B cell (primary cell): ENCODE measurements around the gene PREP. TPM values are rescaled to one million over a fixed set of nuclear protein-coding genes. Genes with fewer than 3 reads are reported as not detected.

ENCODE experiments used
- ATAC-seq: fragments of 200-7000 bp; cut with Tn5 transposase; one replicate; pipeline ENCODE4 v1.10.0; 2021; ENCODE audit warnings: low read depth, mild to moderate bottlenecking, moderate number of reproducible peaks, moderate library complexity
- CTCF ChIA-PET: fragments of 350-600 bp; sonication (Branson Sonifier 250); formaldehyde crosslinking; loops from one replicate; lab custom pipeline; 2021; ENCODE audit warnings: antibody characterized with exemption, inconsistent platforms; lab: Charles Lee
- POLR2A ChIA-PET: fragments of 350-600 bp; sonication (Branson Sonifier 250); formaldehyde crosslinking; loops from one replicate; lab custom pipeline; 2021; ENCODE audit warnings: antibody characterized with exemption; lab: Charles Lee
- DNase-seq: peaks from one replicate; pipeline ENCODE4 v3.0.0; 2013
- H2AFZ ChIP-seq: 2 replicates; pipeline ENCODE4 v1.6.1; 2012; ENCODE audit warnings: mild to moderate bottlenecking, low read depth, low read length; ENCODE audit not compliant: insufficient read depth, poor library complexity, severe bottlenecking
- H3K27ac ChIP-seq, 2 donors: 1 replicate in 1 of 2; 2 replicates in 1 of 2; pipeline ENCODE4 v1.5.1; 2012 to 2013; ENCODE audit warnings: low read length in 2 of 2, mild to moderate bottlenecking in 2 of 2, moderate library complexity in 1 of 2
- H3K27me3 ChIP-seq, 4 experiments: fragments of 200-600 bp in 1 of 4; sonication (generic) in 1 of 4; replicated peaks in 1 of 4; 1 replicate in 2 of 4; 2 replicates in 2 of 4; pipeline versions ENCODE4 v1.6.1 to v1.7.0; 2013 to 2016; ENCODE audit warnings: low read length in 3 of 4, mild to moderate bottlenecking in 2 of 4, mixed read lengths in 1 of 4, moderate library complexity in 1 of 4; ENCODE audit not compliant: insufficient read depth in 4 of 4, control insufficient read depth in 3 of 4; ENCODE audit errors: control extremely low read depth in 1 of 4
- H3K36me3 ChIP-seq, 2 experiments: replicated peaks in 1 of 2; 1 replicate in 1 of 2; 2 replicates in 1 of 2; pipeline versions ENCODE4 v1.6.1 to v1.7.1; 2013; ENCODE audit warnings: low read length in 1 of 2; ENCODE audit not compliant: insufficient read depth in 2 of 2, control insufficient read depth in 1 of 2; ENCODE audit errors: control extremely low read depth in 1 of 2, extremely low read depth in 1 of 2
- H3K4me1 ChIP-seq, 2 donors: fragments of 200-600 bp in 1 of 2; sonication (generic) in 1 of 2; 1 replicate in 1 of 2; 2 replicates in 1 of 2; pipeline versions ENCODE4 v1.5.1 to v1.6.1; 2013 to 2017; ENCODE audit warnings: low read length in 2 of 2; ENCODE audit not compliant: control insufficient read depth in 2 of 2, insufficient read depth in 2 of 2
- H3K4me2 ChIP-seq: replicated peaks from 2 replicates; pipeline ENCODE3; 2012; ENCODE audit warnings: mild to moderate bottlenecking, low read depth, low read length; ENCODE audit not compliant: poor library complexity, severe bottlenecking
- H3K4me3 ChIP-seq, 5 experiments: fragments of 200-600 bp in 1 of 5; sonication (generic) in 1 of 5; 1 replicate in 3 of 5; 2 replicates in 2 of 5; pipeline versions ENCODE4 v1.5.1 to v1.7.0; 2011 to 2016; ENCODE audit warnings: low read length in 4 of 5, mild to moderate bottlenecking in 4 of 5, low read depth in 2 of 5, control low read depth in 1 of 5, moderate library complexity in 1 of 5; ENCODE audit not compliant: insufficient read depth in 1 of 5; ENCODE audit errors: control extremely low read depth in 1 of 5, extremely low read depth in 1 of 5
- H3K79me2 ChIP-seq: fragments of 200-600 bp; sonication (generic); one replicate; pipeline ENCODE4 v1.6.0; 2016; ENCODE audit warnings: low read length; ENCODE audit not compliant: control insufficient read depth, insufficient read depth
- H3K9ac ChIP-seq: fragments of 200-600 bp; sonication (generic); 2 replicates; pipeline ENCODE4 v1.6.1; 2017; ENCODE audit warnings: mild to moderate bottlenecking, low read length, moderate library complexity
- H3K9me3 ChIP-seq, 3 donors: one replicate each; pipeline versions ENCODE4 v1.6.1 to v1.7.1; 2013; ENCODE audit warnings: low read length in 2 of 3; ENCODE audit not compliant: control insufficient read depth in 2 of 3, insufficient read depth in 1 of 3; ENCODE audit errors: control extremely low read depth in 1 of 3
- H4K20me1 ChIP-seq: 2 replicates; pipeline ENCODE4 v1.6.0; 2012; ENCODE audit warnings: mild to moderate bottlenecking, low read length; ENCODE audit not compliant: insufficient read depth, control insufficient read depth, poor library complexity, severe bottlenecking
- H3K27ac Mint-ChIP-seq: one replicate; pipeline ENCODE4 v1.8.0; 2021; ENCODE audit warnings: mixed read lengths
- H3K27me3 Mint-ChIP-seq: one replicate; pipeline ENCODE4 v1.8.0; 2021; ENCODE audit warnings: mixed read lengths
- H3K4me1 Mint-ChIP-seq: one replicate; pipeline ENCODE4 v1.8.0; 2021; ENCODE audit warnings: mixed read lengths
- H3K4me3 Mint-ChIP-seq: one replicate; pipeline ENCODE4 v1.8.0; 2021; ENCODE audit warnings: mixed read lengths
- H3K9me3 Mint-ChIP-seq: one replicate; pipeline ENCODE4 v1.8.0; 2022; ENCODE audit warnings: mixed read lengths; ENCODE audit not compliant: insufficient read depth
- CTCF ChIP-seq: fragments of 200-600 bp; IDR thresholded peaks from one replicate; pipeline ENCODE4 v1.8.0; 2022; ENCODE audit warnings: antibody characterized with exemption, mild to moderate bottlenecking
- EZH2 ChIP-seq: IDR thresholded peaks from 2 replicates; pipeline ENCODE4 v1.6.1; 2012; ENCODE audit warnings: borderline replicate concordance, low read depth, mild to moderate bottlenecking, moderate library complexity, low read length; ENCODE audit not compliant: insufficient read depth, poor library complexity, severe bottlenecking
- WGBS: methylation state at CpG from one replicate; pipeline ENCODE4 v1.1.5; 2013; ENCODE audit warnings: missing lambda C conversion rate; ENCODE audit not compliant: insufficient coverage; 5-methylcytosine and 5-hydroxymethylcytosine counted together
- intact Hi-C: fragments of 100-400 bp; cut with micrococcal nuclease; formaldehyde crosslinking; loops from one replicate; pipeline ENCODE4 v1.10.0; 2022
- polyA plus RNA-seq: library from polyadenylated mRNA; depleted of rRNA; stranded (reverse); fragments of >200 nt; gene quantifications from 2 replicates; pipeline ENCODE4 v1.2.3, GENCODE V29; 2012
- total RNA-seq, 2 donors: library from RNA; stranded (reverse); fragments of 120-200 nt in 1 of 2; gene quantifications; 1 replicate in 1 of 2; 2 replicates in 1 of 2; pipeline versions ENCODE4 v1.2.3 to v1.2.4, GENCODE V29; 2013 to 2022

PREP gene
- total and polyA plus RNA-seq, 2 donors (not counting 1 experiment from before 2014, with no cell fraction given) = 12.2 to 27.0 TPM

GRCh38 chr6:105304366-105304765, 98.5 kb downstream of the PREP start:
- H3K4me3 ChIP-seq = no peak overlapping the region
- Mint-ChIP-seq H3K27me3 (no peaks in the 10 kb centered on the region), H3K27ac (no peak overlapping the region), H3K4me1 (no peaks in the 10 kb centered on the region), H3K9me3 (no peaks in the 10 kb centered on the region), H3K4me3 (no peak overlapping the region)
- H3K9me3 ChIP-seq = no peaks in the 10 kb centered on the region
- ATAC-seq (no peak), DNase-seq (no peak)
- H3K9ac ChIP-seq = no peak overlapping the region
- TF ChIP-seq CTCF (no peak), EZH2 (no peak)
- H3K79me2 ChIP-seq = no peaks in the 10 kb centered on the region
- no peak overlapping the region for H3K4me2 ChIP-seq
- POLR2A ChIA-PET = no interaction called here
- intact Hi-C loops = no loop called here
- H3K36me3 ChIP-seq = peaks cover 0 to 11% of the 10 kb centered on the region in 2 experiments
- no peaks in the 10 kb centered on the region for H3K27me3 ChIP-seq
- no peaks in the 10 kb centered on the region for H3K4me1 ChIP-seq
- CTCF ChIA-PET = no interaction called here
- 100% methylated on average over 3 of the region's 3 CpGs for WGBS
- H2AFZ ChIP-seq = no peak overlapping the region
- no peaks in the 10 kb centered on the region for H4K20me1 ChIP-seq
- H3K27ac ChIP-seq = no peak overlapping the region

- Histone ChIP-seq H3K27ac (no peak overlapping the region), H3K9ac (no peak overlapping the region), H3K36me3 (peaks cover 0 to 18% of the 10 kb centered on the region in 2 experiments), H3K4me2 (no peak overlapping the region), H3K27me3 (no peaks in the 10 kb centered on the region), H3K9me3 (no peaks in the 10 kb centered on the region), H3K4me3 (no peak overlapping the region), H3K79me2 (no peaks in the 10 kb centered on the region), H3K4me1 (no peaks in the 10 kb centered on the region), H4K20me1 (no peaks in the 10 kb centered on the region), H2AFZ (no peak overlapping the region)
- no peak for TF ChIP-seq CTCF
- TF ChIP-seq EZH2 = no peak
- POLR2A ChIA-PET = no interaction called here
- Mint-ChIP-seq H3K4me3 (no peak overlapping the region), H3K9me3 (no peaks in the 10 kb centered on the region), H3K27ac (no peak overlapping the region), H3K27me3 (no peaks in the 10 kb centered on the region), H3K4me1 (no peaks in the 10 kb centered on the region)
- CTCF ChIA-PET = no interaction called here
- intact Hi-C loops = no loop called here
- DNase-seq (no peak), ATAC-seq (no peak)
- WGBS = 95% methylated on average over 16 of the region's 16 CpGs
Measured at GRCh38 chr6:105302617-105303128, 100.2 kb downstream of the PREP start.
